Neuronal stem cell (in vitro differentiated cells): ENCODE measurements around the gene TTC23.

Experiments used
- DNase-seq: peaks from one replicate; pipeline ENCODE4 v3.0.0-alpha.2; 2013; ENCODE audit warnings: low spot score
- H2AFZ ChIP-seq: one replicate; pipeline ENCODE4 v1.6.1; 2013; ENCODE audit warnings: mild to moderate bottlenecking, low read length, inconsistent platforms
- H2AK5ac ChIP-seq: 2 replicates; pipeline ENCODE4 v1.6.1; 2013; ENCODE audit warnings: low read depth, mild to moderate bottlenecking, inconsistent platforms, low read length, moderate library complexity, mixed read lengths
- H2BK120ac ChIP-seq: 2 replicates; pipeline ENCODE4 v1.6.1; 2013; ENCODE audit warnings: low read depth, mild to moderate bottlenecking, inconsistent platforms, low read length, moderate library complexity, mixed read lengths
- H2BK12ac ChIP-seq: one replicate; pipeline ENCODE4 v1.6.1; 2013; ENCODE audit warnings: low read length, inconsistent platforms
- H2BK15ac ChIP-seq: 2 replicates; pipeline ENCODE4 v1.6.1; 2013; ENCODE audit warnings: mild to moderate bottlenecking, low read length, inconsistent platforms, mixed read lengths
- H2BK5ac ChIP-seq: one replicate; pipeline ENCODE4 v1.6.1; 2013; ENCODE audit warnings: inconsistent platforms, mild to moderate bottlenecking, low read length, moderate library complexity
- H3K14ac ChIP-seq: one replicate; pipeline ENCODE4 v1.6.1; 2013; ENCODE audit warnings: low read length, inconsistent platforms
- H3K18ac ChIP-seq: 2 replicates; pipeline ENCODE4 v1.6.1; 2013; ENCODE audit warnings: low read length, inconsistent platforms
- H3K23ac ChIP-seq: 2 replicates; pipeline ENCODE4 v1.6.1; 2013; ENCODE audit warnings: low read depth, mild to moderate bottlenecking, mixed read lengths, low read length, inconsistent platforms; ENCODE audit not compliant: poor library complexity
- H3K27ac ChIP-seq: replicated peaks from 3 replicates; pipeline ENCODE4 v1.5.1; 2013; ENCODE audit warnings: low read length, inconsistent platforms
- H3K27me3 ChIP-seq, 3 experiments: 2 replicates each; pipeline ENCODE4 v1.6.1; 2013; ENCODE audit warnings: low read length in 3 of 3, mild to moderate bottlenecking in 2 of 3, inconsistent platforms in 1 of 3, low read depth in 1 of 3, mixed read lengths in 1 of 3, moderate library complexity in 1 of 3; ENCODE audit not compliant: control insufficient read depth in 3 of 3, insufficient read depth in 3 of 3
- H3K36me3 ChIP-seq, 2 donors: replicated peaks in 1 of 2; 2 replicates each; pipeline ENCODE4 v1.6.1; 2013; ENCODE audit warnings: low read length in 2 of 2; ENCODE audit not compliant: control insufficient read depth in 2 of 2, insufficient read depth in 2 of 2
- H3K4ac ChIP-seq: 2 replicates; pipeline ENCODE4 v1.6.1; 2013; ENCODE audit warnings: inconsistent platforms, mild to moderate bottlenecking, low read length, moderate library complexity
- H3K4me1 ChIP-seq, 2 donors: 1 replicate in 1 of 2; 2 replicates in 1 of 2; pipeline ENCODE4 v1.6.1; 2013; ENCODE audit warnings: low read length in 2 of 2, low read depth in 1 of 2; ENCODE audit not compliant: control insufficient read depth in 2 of 2, insufficient read depth in 1 of 2
- H3K4me2 ChIP-seq: one replicate; pipeline ENCODE4 v1.6.1; 2013; ENCODE audit warnings: mild to moderate bottlenecking, low read length, inconsistent platforms; ENCODE audit not compliant: insufficient read depth, poor library complexity, severe bottlenecking
- H3K4me3 ChIP-seq, 2 donors: 2 replicates each; pipeline ENCODE4 v1.5.1; 2013; ENCODE audit warnings: low read length in 2 of 2, mild to moderate bottlenecking in 2 of 2, inconsistent platforms in 1 of 2, moderate library complexity in 1 of 2
- H3K79me1 ChIP-seq: one replicate; pipeline ENCODE4 v1.6.1; 2013; ENCODE audit warnings: low read depth, mild to moderate bottlenecking, inconsistent platforms, low read length, moderate library complexity
- H3K9ac ChIP-seq: one replicate; pipeline ENCODE4 v1.6.1; 2013; ENCODE audit warnings: mild to moderate bottlenecking, low read depth, low read length, inconsistent platforms; ENCODE audit not compliant: poor library complexity
- H3K9me3 ChIP-seq, 2 donors: replicated peaks in 1 of 2; 2 replicates each; pipeline versions ENCODE3 to v1.6.1; 2013; ENCODE audit warnings: low read length in 2 of 2, mild to moderate bottlenecking in 2 of 2, inconsistent platforms in 1 of 2, low read depth in 1 of 2, mixed read lengths in 1 of 2, moderate library complexity in 1 of 2; ENCODE audit not compliant: control insufficient read depth in 2 of 2, insufficient read depth in 1 of 2
- H4K8ac ChIP-seq: one replicate; pipeline ENCODE4 v1.6.1; 2013; ENCODE audit warnings: low read depth, mild to moderate bottlenecking, inconsistent platforms, low read length, moderate library complexity
- H4K91ac ChIP-seq: one replicate; pipeline ENCODE4 v1.6.1; 2013; ENCODE audit warnings: low read length, low read depth, mild to moderate bottlenecking, inconsistent platforms; ENCODE audit not compliant: poor library complexity
- WGBS, 2 donors: extraction: QIAGEN DNeasy Blood & Tissue Kit; methylation state at CpG; one replicate each; pipeline ENCODE4 v1.1.7; 2013; ENCODE audit warnings: missing lambda C conversion rate in 2 of 2, mixed read lengths in 1 of 2; ENCODE audit not compliant: insufficient read length in 2 of 2, insufficient replicate concordance in 1 of 2; ENCODE audit errors: extremely low coverage in 2 of 2; 5-methylcytosine and 5-hydroxymethylcytosine counted together

The TTC23 gene

GRCh38 chr15:99099661-99100060 is 149.7 kb downstream of the TTC23 start:
- Histone ChIP-seq H3K9me3 (no peaks in the 10 kb centered on the region), H2AK5ac (peak overlapping the region; percentile 70), H3K27me3 (peaks cover 4 to 46% (median 27%) of the 10 kb centered on the region in 3 experiments), H2BK15ac (no peak overlapping the region), H3K18ac (peak overlapping the region; percentile 24), H3K4me1 (peaks cover 0 to 12% of the 10 kb centered on the region in 2 donors), H3K9ac (no peak overlapping the region), H4K91ac (no peak overlapping the region), H3K4me2 (no peak overlapping the region), H2AFZ (peak overlapping the region; percentile 96), H2BK12ac (no peak overlapping the region), H2BK120ac (no peak overlapping the region), H3K79me1 (no peaks in the 10 kb centered on the region), H4K8ac (no peak overlapping the region), H2BK5ac (no peak overlapping the region), H3K14ac (no peak overlapping the region), H3K27ac (no peak overlapping the region), H3K36me3 (no peaks in the 10 kb centered on the region), H3K4ac (no peak overlapping the region), H3K23ac (no peak overlapping the region), H3K4me3 (no peak overlapping the region)
- DNase-seq: no peak
- no CpG with 5 or more reads among the region's 7 CpGs for WGBS, 2 donors

- Histone ChIP-seq H3K27me3 (peaks cover 4 to 46% (median 27%) of the 10 kb centered on the region in 3 experiments), H4K91ac (no peak overlapping the region), H3K14ac (no peak overlapping the region), H3K4me1 (peaks cover 0 to 12% of the 10 kb centered on the region in 2 donors), H2BK15ac (no peak overlapping the region), H4K8ac (no peak overlapping the region), H3K27ac (no peak overlapping the region), H2BK12ac (no peak overlapping the region), H2AK5ac (peak overlapping the region; percentile 70), H3K23ac (no peak overlapping the region), H3K36me3 (no peaks in the 10 kb centered on the region), H3K9me3 (no peaks in the 10 kb centered on the region), H3K79me1 (no peaks in the 10 kb centered on the region), H3K4ac (no peak overlapping the region), H2AFZ (no peak overlapping the region), H3K9ac (no peak overlapping the region), H3K4me3 (no peak overlapping the region), H3K18ac (no peak overlapping the region), H2BK5ac (no peak overlapping the region), H2BK120ac (no peak overlapping the region), H3K4me2 (no peak overlapping the region)
- WGBS, 2 donors: no CpG with 5 or more reads among the region's 6 CpGs
- no peak for DNase-seq
Observed at GRCh38 chr15:99098991-99099390, 150.4 kb downstream of the TTC23 start.

GRCh38 chr15:99098426-99098825 is 151.0 kb downstream of the TTC23 start:
- Histone ChIP-seq H3K27me3 (peaks cover 4 to 46% (median 27%) of the 10 kb centered on the region in 3 experiments), H2AK5ac (no peak overlapping the region), H3K14ac (no peak overlapping the region), H4K91ac (no peak overlapping the region), H3K4ac (no peak overlapping the region), H3K23ac (no peak overlapping the region), H2AFZ (no peak overlapping the region), H4K8ac (no peak overlapping the region), H3K4me1 (peaks cover 0 to 12% of the 10 kb centered on the region in 2 donors), H3K4me3 (no peak overlapping the region), H3K4me2 (no peak overlapping the region), H3K9ac (no peak overlapping the region), H2BK12ac (no peak overlapping the region), H3K18ac (peak overlapping the region; percentile 60), H2BK120ac (no peak overlapping the region), H2BK5ac (no peak overlapping the region), H3K36me3 (no peaks in the 10 kb centered on the region), H3K9me3 (no peaks in the 10 kb centered on the region), H3K27ac (no peak overlapping the region), H2BK15ac (no peak overlapping the region), H3K79me1 (no peaks in the 10 kb centered on the region)
- WGBS, 2 donors: no CpG with 5 or more reads among the region's 12 CpGs
- DNase-seq: no peak

- no peak overlapping the region for H3K27ac ChIP-seq
- WGBS, 2 donors: no CpG with 5 or more reads among the region's 14 CpGs
- no peak overlapping the region for H3K4me2 ChIP-seq
- H3K23ac ChIP-seq: peak overlapping the region; percentile 26
- DNase-seq: no peak
- H3K4ac ChIP-seq: no peak overlapping the region
- H3K4me1 ChIP-seq: peaks cover 0 to 11% of the 10 kb centered on the region in 2 donors
- H4K8ac ChIP-seq: no peak overlapping the region
- H2BK5ac ChIP-seq: no peak overlapping the region
- peaks cover 4 to 46% (median 23%) of the 10 kb centered on the region in 3 experiments for H3K27me3 ChIP-seq
- H2BK12ac ChIP-seq: no peak overlapping the region
- no peaks in the 10 kb centered on the region for H3K36me3 ChIP-seq
- no peak overlapping the region for H2BK120ac ChIP-seq
- H3K4me3 ChIP-seq: no peak overlapping the region
- H2AFZ ChIP-seq: no peak overlapping the region
- H3K79me1 ChIP-seq: no peaks in the 10 kb centered on the region
- no peak overlapping the region for H2AK5ac ChIP-seq
- no peak overlapping the region for H3K14ac ChIP-seq
- no peak overlapping the region for H3K9ac ChIP-seq
- H3K18ac ChIP-seq: peak overlapping the region; percentile 60
- H3K9me3 ChIP-seq: no peaks in the 10 kb centered on the region
- H4K91ac ChIP-seq: no peak overlapping the region
- H2BK15ac ChIP-seq: no peak overlapping the region
Observed at GRCh38 chr15:99097441-99098410, 151.7 kb downstream of the TTC23 start.
